AG09309 (cell line): ENCODE measurements around the gene CPT1A.
"Not testable (repeated sequence)": the region's sequence is repeated elsewhere in the genome, so short reads cannot be mapped to it uniquely, and the experiment has no call there.

ENCODE experiments used
- DNase-seq: peaks from one replicate; pipeline ENCODE4 v3.0.0-alpha.2; 2010; ENCODE audit warnings: low read depth
- H3K4me3 ChIP-seq: 2 replicates; pipeline ENCODE4 v1.5.1; 2011; ENCODE audit warnings: mild to moderate bottlenecking, low read depth, low read length, moderate library complexity; ENCODE audit not compliant: control insufficient read depth
- TF ChIP-seq, protein P1 (sequence below): IDR thresholded peaks from 2 replicates; pipeline ENCODE4 v1.5.1; 2011; ENCODE audit warnings: mild to moderate bottlenecking, low read depth, low read length, inconsistent platforms; ENCODE audit not compliant: insufficient read depth, control insufficient read depth; ENCODE audit errors: missing control alignments

The CPT1A gene

DNA sequence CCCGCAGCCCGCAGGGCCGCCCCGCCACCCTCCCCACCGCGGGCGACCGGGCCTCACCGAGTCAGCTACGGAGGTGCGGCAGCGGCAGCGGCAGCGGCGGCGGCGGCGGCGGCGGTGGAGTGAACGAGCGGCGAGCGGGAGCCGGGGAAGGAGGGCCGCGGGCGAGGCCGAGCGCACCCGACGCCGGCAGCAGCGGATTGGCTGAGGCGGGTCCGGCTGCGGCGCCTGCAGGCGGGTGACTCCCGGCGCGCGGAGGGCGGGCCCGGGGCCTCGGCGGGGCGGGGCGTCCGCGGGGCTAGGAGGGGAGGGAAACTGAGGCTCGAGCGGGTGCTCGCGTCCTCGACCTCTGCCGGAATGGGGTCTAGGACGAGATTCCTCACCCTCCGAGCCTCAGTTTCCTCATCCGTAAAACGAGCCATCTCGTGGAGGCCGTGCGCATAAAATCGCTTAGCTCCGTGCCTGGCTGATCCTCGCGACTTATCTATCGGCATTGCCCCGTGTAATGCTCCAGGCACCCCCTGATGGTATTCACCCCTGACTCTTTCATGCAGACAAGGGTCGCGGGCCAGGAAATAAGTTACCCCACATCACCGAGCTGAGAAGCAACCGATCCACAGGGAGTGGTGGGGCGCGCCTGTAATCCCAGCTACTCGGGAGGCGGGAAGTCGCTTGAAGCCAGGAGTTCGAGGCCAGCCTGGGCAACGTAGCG, at the start of gene CPT1A:
Gene CPT1A (minus strand): TSS at position 199 of the 709 bp plus-strand sequence. CDS start 26,442 bp downstream, outside the sequence.
- H3K4me3 ChIP-seq = peak within 1 kb of the TSS; percentile 92
- DNase-seq = no peak
- TF ChIP-seq, protein P1, sequence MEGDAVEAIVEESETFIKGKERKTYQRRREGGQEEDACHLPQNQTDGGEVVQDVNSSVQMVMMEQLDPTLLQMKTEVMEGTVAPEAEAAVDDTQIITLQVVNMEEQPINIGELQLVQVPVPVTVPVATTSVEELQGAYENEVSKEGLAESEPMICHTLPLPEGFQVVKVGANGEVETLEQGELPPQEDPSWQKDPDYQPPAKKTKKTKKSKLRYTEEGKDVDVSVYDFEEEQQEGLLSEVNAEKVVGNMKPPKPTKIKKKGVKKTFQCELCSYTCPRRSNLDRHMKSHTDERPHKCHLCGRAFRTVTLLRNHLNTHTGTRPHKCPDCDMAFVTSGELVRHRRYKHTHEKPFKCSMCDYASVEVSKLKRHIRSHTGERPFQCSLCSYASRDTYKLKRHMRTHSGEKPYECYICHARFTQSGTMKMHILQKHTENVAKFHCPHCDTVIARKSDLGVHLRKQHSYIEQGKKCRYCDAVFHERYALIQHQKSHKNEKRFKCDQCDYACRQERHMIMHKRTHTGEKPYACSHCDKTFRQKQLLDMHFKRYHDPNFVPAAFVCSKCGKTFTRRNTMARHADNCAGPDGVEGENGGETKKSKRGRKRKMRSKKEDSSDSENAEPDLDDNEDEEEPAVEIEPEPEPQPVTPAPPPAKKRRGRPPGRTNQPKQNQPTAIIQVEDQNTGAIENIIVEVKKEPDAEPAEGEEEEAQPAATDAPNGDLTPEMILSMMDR = no peak

DNA sequence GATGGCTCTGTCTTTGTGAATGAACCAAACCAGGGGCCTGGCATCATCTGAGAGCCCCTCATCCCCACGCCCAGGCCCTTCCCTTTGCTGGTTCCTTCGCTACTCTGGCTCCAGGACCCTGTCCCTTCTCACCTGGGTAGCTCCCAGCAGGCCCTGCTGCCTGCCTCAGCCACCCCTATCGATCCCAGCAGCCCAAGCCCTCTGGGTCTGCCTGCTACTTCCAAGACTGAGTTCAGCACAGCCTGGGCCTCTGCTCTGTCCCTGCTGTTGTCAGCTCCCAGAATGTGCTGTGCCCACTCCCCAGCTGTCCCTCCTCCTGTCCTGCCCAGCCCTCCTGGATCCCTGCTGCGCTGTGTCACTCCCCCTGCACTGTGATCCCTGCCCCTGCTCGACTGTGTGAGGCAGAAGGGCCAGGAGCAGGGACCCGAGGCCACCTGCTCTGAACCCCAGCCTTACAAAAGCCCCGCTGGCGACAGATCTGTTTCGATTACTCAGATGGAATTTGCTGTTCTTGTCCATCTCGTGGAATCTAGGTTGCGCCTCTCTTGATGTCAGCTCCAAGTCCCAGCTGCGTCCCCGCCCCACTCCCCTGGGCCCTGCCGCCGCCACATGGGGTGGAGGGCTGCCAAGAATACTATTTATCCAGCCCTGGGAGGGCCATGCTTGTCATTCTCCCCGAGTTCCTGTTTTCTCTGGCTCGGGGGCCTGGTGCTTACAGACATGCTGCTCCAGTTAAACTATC, 48.9 kb upstream of the CPT1A start:
- H3K4me3 ChIP-seq = no peak overlapping the region
- TF ChIP-seq, protein P1 = no peak
- DNase-seq = peak; percentile 33

DNA sequence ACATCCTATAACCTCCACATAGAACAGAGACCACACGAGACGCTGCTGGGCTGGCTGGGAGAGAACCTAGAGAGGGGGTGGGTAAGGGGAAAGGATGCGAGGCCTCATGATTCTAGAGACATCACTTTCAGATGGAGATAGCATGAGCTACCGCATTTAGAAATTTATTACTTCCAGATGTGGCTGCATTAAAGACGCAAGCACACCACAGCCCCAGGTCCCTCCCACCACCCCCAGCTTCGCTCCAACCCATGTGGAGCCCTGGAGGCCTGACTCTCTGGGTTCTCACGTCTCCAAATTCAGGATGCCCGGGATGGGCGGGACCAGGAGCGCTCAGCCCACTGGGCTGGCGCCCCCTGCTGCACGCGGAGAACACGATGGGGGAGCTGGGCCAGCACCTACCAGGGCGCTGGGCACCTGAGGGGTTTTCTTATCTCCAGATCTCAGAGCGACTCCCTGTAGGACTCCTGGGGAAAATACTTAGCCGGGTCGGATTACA, 48.3 kb upstream of the CPT1A start:
- TF ChIP-seq, protein P1 = peak; percentile 75
- H3K4me3 ChIP-seq = no peak overlapping the region
- DNase-seq = peak; percentile 74

DNA sequence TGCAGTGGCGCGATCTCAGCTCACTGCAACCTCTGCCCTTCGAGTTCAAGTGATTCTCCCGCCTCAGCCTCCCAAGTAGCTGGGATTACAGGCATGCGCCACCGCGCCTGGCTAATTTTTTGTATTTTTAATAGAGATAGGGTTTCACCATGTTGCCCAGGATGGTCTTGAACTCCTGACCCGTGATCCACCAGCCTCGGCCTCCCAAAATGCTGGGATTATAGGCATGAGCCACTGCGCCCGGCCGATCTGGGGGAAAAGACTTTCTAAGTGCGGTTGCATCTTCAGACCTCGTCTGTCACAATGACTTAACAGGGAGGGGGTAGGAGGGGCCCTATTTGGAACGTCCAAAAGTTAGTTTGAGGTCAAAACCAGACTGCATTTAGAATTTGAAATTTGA, 43.1 kb upstream of the CPT1A start:
- not testable (repeated sequence) for DNase-seq, H3K4me3 ChIP-seq

DNA sequence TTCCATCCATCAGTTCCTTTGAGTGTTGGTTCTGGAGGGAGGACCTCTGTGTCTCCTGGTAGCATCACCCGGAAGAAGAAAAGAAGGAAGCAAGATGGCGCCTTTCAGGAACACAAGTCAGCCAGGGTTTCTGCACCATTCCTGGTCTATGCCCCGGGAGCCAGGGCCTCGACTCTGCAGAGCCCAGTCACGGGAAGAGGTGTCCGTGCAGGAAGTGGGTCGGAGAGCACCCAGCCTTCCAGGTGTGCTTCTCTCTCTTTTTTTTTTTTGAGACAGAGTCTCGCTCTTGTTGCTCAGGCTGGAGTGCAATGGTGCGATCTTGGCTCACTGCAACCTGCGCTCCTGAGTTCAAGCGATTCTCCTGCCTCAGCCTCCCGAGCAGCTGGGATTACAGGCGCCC, 40.7 kb upstream of the CPT1A start:
- TF ChIP-seq, protein P1 = no peak
- no peak overlapping the region for H3K4me3 ChIP-seq
- no peak for DNase-seq

DNA sequence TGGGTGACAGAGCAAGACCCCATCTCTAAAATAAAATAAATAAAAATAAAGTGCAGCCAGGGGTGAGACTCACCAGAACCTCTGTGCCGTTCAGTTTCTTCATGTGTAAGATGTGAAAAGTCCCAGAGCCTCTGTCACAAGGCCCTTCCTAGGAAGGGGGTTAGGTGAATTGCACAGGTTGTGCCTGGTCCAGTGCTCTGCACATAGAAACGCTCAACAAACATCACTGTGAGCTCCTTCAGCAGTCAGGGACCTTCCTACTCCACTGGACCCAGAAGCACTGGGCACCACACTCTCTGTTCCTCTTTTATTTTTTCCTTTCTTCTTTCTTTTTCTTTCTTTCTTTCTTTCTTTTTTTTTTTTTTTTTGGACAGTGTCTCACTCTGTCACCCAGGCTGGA, 39.6 kb upstream of the CPT1A start:
- no peak for DNase-seq
- H3K4me3 ChIP-seq = no peak overlapping the region
- TF ChIP-seq, protein P1 = no peak

DNA sequence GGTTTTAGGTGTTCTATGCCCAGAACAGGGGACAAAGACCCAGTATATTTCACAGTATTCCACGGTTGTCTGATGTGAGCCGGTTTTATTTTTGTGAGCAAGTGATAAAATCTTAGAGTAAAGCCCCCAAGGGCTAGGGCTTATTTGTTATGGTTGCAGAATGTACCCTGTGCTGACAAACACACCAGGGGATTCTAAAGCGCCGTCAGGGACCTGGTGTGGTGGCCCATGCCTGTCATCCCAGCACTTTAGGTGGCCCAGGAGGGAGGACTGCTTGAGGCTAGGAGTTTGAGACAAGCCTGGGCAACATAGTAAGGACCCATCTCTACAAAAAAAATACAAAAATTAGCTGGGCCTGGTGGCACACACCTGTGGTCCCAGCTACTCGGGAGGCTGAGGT, 39.1 kb upstream of the CPT1A start:
- H3K4me3 ChIP-seq = no peak overlapping the region
- TF ChIP-seq, protein P1 = no peak
- no peak for DNase-seq
